Measurements from ENCODE around the gene ANKRD39. TPM values are rescaled to one million over a fixed set of nuclear protein-coding genes. Genes with fewer than 3 reads are reported as not detected.

The ANKRD39 gene
- total RNA-seq, 2 donors from 2014 or later, result 8.4 to 18.0 TPM

DNA sequence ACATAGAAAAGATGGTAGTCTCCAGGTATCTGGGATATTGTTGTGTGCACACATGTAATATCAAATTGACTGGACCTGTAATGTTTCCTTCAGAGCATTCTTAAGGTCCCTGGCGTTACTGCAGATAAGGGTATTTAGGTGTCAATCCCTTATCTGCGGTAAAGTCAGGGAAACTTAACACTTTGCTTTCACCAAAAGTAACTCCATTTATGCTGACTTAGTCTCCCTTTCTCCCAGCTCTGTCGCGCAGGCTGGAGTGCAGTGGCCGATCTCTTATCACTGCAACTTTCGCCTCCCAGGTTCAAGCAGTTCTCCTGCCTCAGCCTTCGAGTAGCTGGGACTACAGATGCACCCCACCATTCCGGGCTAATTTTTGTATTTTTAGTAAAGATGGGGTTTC lies 39.9 kb downstream of the ANKRD39 start:
- ATAC-seq (ENCODE audit: insufficient number of reproducible peaks, low FRiP score, low read depth) (no peak), DNase-seq (ENCODE audit: low spot score) (no peak)
- H3K4me1 ChIP-seq (ENCODE audit: control insufficient read depth in 1 of 2, low read depth in 2 of 2), result peaks cover 28 to 48% of the 10 kb centered on the region in 2 donors
- H3K9me3 ChIP-seq, result no peaks in the 10 kb centered on the region
- no peaks in the 10 kb centered on the region for H3K27me3 ChIP-seq (replicated peaks; ENCODE audit: insufficient read depth)
- peak overlapping the region; percentile 63 for H3K4me3 ChIP-seq
- H3K27ac ChIP-seq, result no peak overlapping the region
- H3K36me3 ChIP-seq, result no peaks in the 10 kb centered on the region
- TF ChIP-seq, protein P1, sequence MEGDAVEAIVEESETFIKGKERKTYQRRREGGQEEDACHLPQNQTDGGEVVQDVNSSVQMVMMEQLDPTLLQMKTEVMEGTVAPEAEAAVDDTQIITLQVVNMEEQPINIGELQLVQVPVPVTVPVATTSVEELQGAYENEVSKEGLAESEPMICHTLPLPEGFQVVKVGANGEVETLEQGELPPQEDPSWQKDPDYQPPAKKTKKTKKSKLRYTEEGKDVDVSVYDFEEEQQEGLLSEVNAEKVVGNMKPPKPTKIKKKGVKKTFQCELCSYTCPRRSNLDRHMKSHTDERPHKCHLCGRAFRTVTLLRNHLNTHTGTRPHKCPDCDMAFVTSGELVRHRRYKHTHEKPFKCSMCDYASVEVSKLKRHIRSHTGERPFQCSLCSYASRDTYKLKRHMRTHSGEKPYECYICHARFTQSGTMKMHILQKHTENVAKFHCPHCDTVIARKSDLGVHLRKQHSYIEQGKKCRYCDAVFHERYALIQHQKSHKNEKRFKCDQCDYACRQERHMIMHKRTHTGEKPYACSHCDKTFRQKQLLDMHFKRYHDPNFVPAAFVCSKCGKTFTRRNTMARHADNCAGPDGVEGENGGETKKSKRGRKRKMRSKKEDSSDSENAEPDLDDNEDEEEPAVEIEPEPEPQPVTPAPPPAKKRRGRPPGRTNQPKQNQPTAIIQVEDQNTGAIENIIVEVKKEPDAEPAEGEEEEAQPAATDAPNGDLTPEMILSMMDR (IDR thresholded peaks at IDR 0.05), result no peak

DNA sequence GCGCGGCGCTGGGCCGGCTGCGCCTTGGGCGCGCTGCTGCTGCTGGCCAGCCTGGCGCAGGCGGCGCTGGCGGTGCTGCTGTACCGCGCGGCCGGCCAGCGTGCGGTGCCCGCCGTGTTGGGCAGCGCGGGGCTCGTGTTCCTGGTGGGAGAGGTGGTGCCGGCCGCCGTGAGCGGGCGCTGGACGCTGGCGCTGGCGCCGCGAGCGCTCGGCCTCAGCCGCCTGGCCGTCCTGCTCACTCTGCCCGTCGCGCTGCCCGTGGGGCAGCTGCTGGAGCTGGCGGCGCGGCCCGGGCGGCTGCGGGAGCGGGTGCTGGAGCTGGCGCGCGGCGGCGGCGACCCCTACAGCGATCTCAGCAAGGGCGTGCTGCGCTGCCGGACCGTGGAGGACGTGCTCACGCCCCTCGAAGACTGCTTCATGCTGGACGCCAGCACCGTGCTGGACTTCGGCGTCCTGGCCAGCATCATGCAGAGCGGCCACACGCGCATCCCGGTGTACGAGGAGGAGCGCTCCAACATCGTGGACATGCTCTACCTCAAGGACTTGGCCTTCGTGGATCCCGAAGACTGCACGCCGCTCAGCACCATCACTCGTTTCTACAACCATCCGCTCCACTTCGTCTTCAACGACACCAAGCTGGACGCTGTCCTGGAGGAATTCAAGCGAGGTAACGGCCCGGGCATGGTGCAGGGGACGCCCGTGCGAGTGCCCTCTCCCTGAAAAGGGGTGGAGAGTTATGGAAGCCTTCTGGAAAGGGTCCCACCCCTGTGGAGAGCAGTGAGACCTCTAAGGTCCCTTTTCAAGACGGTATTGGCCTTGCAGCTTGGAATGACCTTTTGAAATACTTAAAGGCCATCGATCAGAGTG lies 40.7 kb downstream of the ANKRD39 start:
- Histone ChIP-seq H3K27me3 (replicated peaks; ENCODE audit: insufficient read depth) (no peaks in the 10 kb centered on the region), H3K36me3 (no peaks in the 10 kb centered on the region), H3K4me3 (peak overlapping the region; percentile 63), H3K27ac (no peak overlapping the region), H3K9me3 (no peaks in the 10 kb centered on the region), H3K4me1 (ENCODE audit: control insufficient read depth in 1 of 2, low read depth in 2 of 2) (peaks cover 28 to 51% of the 10 kb centered on the region in 2 donors)
- ATAC-seq (ENCODE audit: insufficient number of reproducible peaks, low FRiP score, low read depth) (no peak), DNase-seq (ENCODE audit: low spot score) (no peak)
- TF ChIP-seq, protein P1 (IDR thresholded peaks at IDR 0.05), result no peak

DNA sequence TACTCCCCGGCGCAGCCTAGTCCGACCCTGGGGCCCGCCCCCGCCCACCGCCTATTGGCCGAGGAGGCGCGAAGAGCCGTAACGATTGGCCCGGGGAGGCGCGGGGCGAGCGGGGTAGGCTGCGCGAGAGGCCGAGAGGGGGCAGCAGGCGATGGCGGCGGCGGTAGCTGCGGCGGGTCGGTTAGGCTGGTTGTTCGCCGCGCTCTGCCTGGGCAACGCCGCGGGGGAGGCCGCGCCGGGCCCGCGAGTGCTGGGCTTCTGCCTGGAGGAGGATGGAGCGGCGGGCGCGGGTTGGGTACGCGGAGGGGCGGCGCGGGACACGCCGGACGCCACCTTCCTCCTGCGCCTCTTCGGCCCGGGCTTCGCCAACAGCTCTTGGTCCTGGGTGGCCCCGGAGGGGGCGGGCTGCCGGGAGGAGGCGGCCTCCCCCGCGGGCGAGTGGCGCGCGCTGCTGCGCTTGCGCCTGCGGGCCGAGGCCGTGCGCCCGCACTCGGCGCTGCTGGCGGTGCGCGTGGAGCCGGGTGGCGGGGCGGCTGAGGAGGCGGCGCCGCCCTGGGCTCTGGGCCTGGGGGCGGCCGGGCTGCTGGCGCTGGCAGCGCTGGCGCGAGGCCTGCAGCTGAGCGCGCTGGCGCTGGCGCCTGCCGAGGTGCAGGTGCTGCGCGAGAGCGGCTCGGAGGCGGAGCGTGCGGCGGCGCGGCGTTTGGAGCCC lies 41.5 kb downstream of the ANKRD39 start, which contains the start of gene CNNM3:
CNNM3 (plus strand) TSS at position 142 of the 709 bp plus-strand sequence; CDS start at position 152, 10 bp downstream.
- Histone ChIP-seq H3K4me3 (peak within 1 kb of the TSS; percentile 83), H3K27me3 (replicated peaks; ENCODE audit: insufficient read depth) (no peaks in the 10 kb centered on the region), H3K36me3 (no peaks in the 10 kb centered on the region), H3K27ac (peak within 1 kb of the TSS; percentile 68 to 77), H3K9me3 (no peaks in the 10 kb centered on the region), H3K4me1 (ENCODE audit: control insufficient read depth in 1 of 2, low read depth in 2 of 2) (peaks cover 27 to 57% of the 10 kb centered on the region in 2 donors)
- DNase-seq (ENCODE audit: low spot score) (peak; percentile 84), ATAC-seq (ENCODE audit: insufficient number of reproducible peaks, low FRiP score, low read depth) (peak; percentile 81)
- TF ChIP-seq, protein P1 (IDR thresholded peaks at IDR 0.05), result peak; percentile 71

DNA sequence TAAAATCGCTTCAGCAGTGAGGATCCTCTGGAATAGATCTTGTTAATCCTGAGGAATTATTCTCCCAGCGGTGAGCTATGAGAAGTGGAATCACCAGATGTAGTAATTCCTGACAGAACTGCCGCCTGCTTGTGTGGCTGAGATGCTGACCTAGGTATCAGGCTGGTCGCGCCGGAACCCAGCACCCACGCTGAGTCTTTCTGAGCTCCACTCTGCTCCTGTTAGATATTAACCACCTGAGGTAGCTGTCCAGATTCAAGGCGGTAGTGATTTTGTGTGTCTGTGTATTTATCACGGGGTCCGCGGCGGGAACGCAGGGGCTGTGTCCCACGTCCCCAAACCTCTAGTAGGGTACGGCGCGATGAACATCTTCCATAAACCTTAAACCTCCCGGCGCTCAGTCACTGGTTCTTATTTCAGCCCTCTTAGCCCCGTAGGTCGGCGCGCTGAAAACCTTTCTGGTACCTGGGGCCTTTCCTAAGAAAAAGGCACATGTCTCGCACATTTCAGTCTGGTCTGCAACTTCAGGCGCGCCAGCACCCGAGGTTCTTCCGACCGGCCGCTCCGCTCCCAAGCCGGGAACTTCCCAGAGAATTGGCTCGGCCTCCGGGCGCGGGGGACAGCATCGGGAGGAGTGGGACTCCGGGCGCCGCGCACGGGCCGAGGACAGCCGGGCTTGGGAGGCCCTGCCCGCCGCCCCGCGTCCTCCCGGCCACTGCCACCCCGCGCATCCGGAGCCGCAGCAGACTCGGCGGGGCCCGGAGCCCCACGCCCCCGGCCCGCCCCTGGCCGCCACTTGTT lies 42.3 kb downstream of the ANKRD39 start:
- H3K4me1 ChIP-seq (ENCODE audit: control insufficient read depth in 1 of 2, low read depth in 2 of 2), result peaks cover 25 to 51% of the 10 kb centered on the region in 2 donors
- no peak for DNase-seq (ENCODE audit: low spot score)
- no peaks in the 10 kb centered on the region for H3K36me3 ChIP-seq
- no peaks in the 10 kb centered on the region for H3K9me3 ChIP-seq
- H3K27ac ChIP-seq, result peak overlapping the region; percentile 68 to 77
- ATAC-seq (ENCODE audit: insufficient number of reproducible peaks, low FRiP score, low read depth), result no peak
- H3K4me3 ChIP-seq, result peak overlapping the region; percentile 83
- H3K27me3 ChIP-seq (replicated peaks; ENCODE audit: insufficient read depth), result no peaks in the 10 kb centered on the region
- TF ChIP-seq, protein P1 (IDR thresholded peaks at IDR 0.05), result no peak
